B cell (primary cell): ENCODE data around the gene KRTAP5-10. TPM values are rescaled to one million over a fixed set of nuclear protein-coding genes. Genes with fewer than 3 reads are reported as not detected.
"Not testable (repeated sequence)": the region's sequence is repeated elsewhere in the genome, so short reads cannot be mapped to it uniquely, and the experiment has no call there.

ENCODE experiments used
- ATAC-seq: fragments of 200-7000 bp; cut with Tn5 transposase; one replicate; pipeline ENCODE4 v1.10.0; 2021; ENCODE audit warnings: low read depth, mild to moderate bottlenecking, moderate number of reproducible peaks, moderate library complexity
- CTCF ChIA-PET: fragments of 350-600 bp; sonication (Branson Sonifier 250); formaldehyde crosslinking; loops from one replicate; lab custom pipeline; 2021; ENCODE audit warnings: antibody characterized with exemption, inconsistent platforms; lab: Charles Lee
- POLR2A ChIA-PET: fragments of 350-600 bp; sonication (Branson Sonifier 250); formaldehyde crosslinking; loops from one replicate; lab custom pipeline; 2021; ENCODE audit warnings: antibody characterized with exemption; lab: Charles Lee
- DNase-seq: peaks from one replicate; pipeline ENCODE4 v3.0.0; 2013
- H2AFZ ChIP-seq: 2 replicates; pipeline ENCODE4 v1.6.1; 2012; ENCODE audit warnings: mild to moderate bottlenecking, low read depth, low read length; ENCODE audit not compliant: insufficient read depth, poor library complexity, severe bottlenecking
- H3K27ac ChIP-seq, 2 donors: 1 replicate in 1 of 2; 2 replicates in 1 of 2; pipeline ENCODE4 v1.5.1; 2012 to 2013; ENCODE audit warnings: low read length in 2 of 2, mild to moderate bottlenecking in 2 of 2, moderate library complexity in 1 of 2
- H3K27me3 ChIP-seq, 4 experiments: fragments of 200-600 bp in 1 of 4; sonication (generic) in 1 of 4; replicated peaks in 1 of 4; 1 replicate in 2 of 4; 2 replicates in 2 of 4; pipeline versions ENCODE4 v1.6.1 to v1.7.0; 2013 to 2016; ENCODE audit warnings: low read length in 3 of 4, mild to moderate bottlenecking in 2 of 4, mixed read lengths in 1 of 4, moderate library complexity in 1 of 4; ENCODE audit not compliant: insufficient read depth in 4 of 4, control insufficient read depth in 3 of 4; ENCODE audit errors: control extremely low read depth in 1 of 4
- H3K36me3 ChIP-seq, 2 experiments: replicated peaks in 1 of 2; 1 replicate in 1 of 2; 2 replicates in 1 of 2; pipeline versions ENCODE4 v1.6.1 to v1.7.1; 2013; ENCODE audit warnings: low read length in 1 of 2; ENCODE audit not compliant: insufficient read depth in 2 of 2, control insufficient read depth in 1 of 2; ENCODE audit errors: control extremely low read depth in 1 of 2, extremely low read depth in 1 of 2
- H3K4me1 ChIP-seq, 2 donors: fragments of 200-600 bp in 1 of 2; sonication (generic) in 1 of 2; 1 replicate in 1 of 2; 2 replicates in 1 of 2; pipeline versions ENCODE4 v1.5.1 to v1.6.1; 2013 to 2017; ENCODE audit warnings: low read length in 2 of 2; ENCODE audit not compliant: control insufficient read depth in 2 of 2, insufficient read depth in 2 of 2
- H3K4me2 ChIP-seq: replicated peaks from 2 replicates; pipeline ENCODE3; 2012; ENCODE audit warnings: mild to moderate bottlenecking, low read depth, low read length; ENCODE audit not compliant: poor library complexity, severe bottlenecking
- H3K4me3 ChIP-seq, 5 experiments: fragments of 200-600 bp in 1 of 5; sonication (generic) in 1 of 5; 1 replicate in 3 of 5; 2 replicates in 2 of 5; pipeline versions ENCODE4 v1.5.1 to v1.7.0; 2011 to 2016; ENCODE audit warnings: low read length in 4 of 5, mild to moderate bottlenecking in 4 of 5, low read depth in 2 of 5, control low read depth in 1 of 5, moderate library complexity in 1 of 5; ENCODE audit not compliant: insufficient read depth in 1 of 5; ENCODE audit errors: control extremely low read depth in 1 of 5, extremely low read depth in 1 of 5
- H3K79me2 ChIP-seq: fragments of 200-600 bp; sonication (generic); one replicate; pipeline ENCODE4 v1.6.0; 2016; ENCODE audit warnings: low read length; ENCODE audit not compliant: control insufficient read depth, insufficient read depth
- H3K9ac ChIP-seq: fragments of 200-600 bp; sonication (generic); 2 replicates; pipeline ENCODE4 v1.6.1; 2017; ENCODE audit warnings: mild to moderate bottlenecking, low read length, moderate library complexity
- H3K9me3 ChIP-seq, 3 donors: one replicate each; pipeline versions ENCODE4 v1.6.1 to v1.7.1; 2013; ENCODE audit warnings: low read length in 2 of 3; ENCODE audit not compliant: control insufficient read depth in 2 of 3, insufficient read depth in 1 of 3; ENCODE audit errors: control extremely low read depth in 1 of 3
- H4K20me1 ChIP-seq: 2 replicates; pipeline ENCODE4 v1.6.0; 2012; ENCODE audit warnings: mild to moderate bottlenecking, low read length; ENCODE audit not compliant: insufficient read depth, control insufficient read depth, poor library complexity, severe bottlenecking
- H3K27ac Mint-ChIP-seq: one replicate; pipeline ENCODE4 v1.8.0; 2021; ENCODE audit warnings: mixed read lengths
- H3K27me3 Mint-ChIP-seq: one replicate; pipeline ENCODE4 v1.8.0; 2021; ENCODE audit warnings: mixed read lengths
- H3K4me1 Mint-ChIP-seq: one replicate; pipeline ENCODE4 v1.8.0; 2021; ENCODE audit warnings: mixed read lengths
- H3K4me3 Mint-ChIP-seq: one replicate; pipeline ENCODE4 v1.8.0; 2021; ENCODE audit warnings: mixed read lengths
- H3K9me3 Mint-ChIP-seq: one replicate; pipeline ENCODE4 v1.8.0; 2022; ENCODE audit warnings: mixed read lengths; ENCODE audit not compliant: insufficient read depth
- EZH2 ChIP-seq: IDR thresholded peaks from 2 replicates; pipeline ENCODE4 v1.6.1; 2012; ENCODE audit warnings: borderline replicate concordance, low read depth, mild to moderate bottlenecking, moderate library complexity, low read length; ENCODE audit not compliant: insufficient read depth, poor library complexity, severe bottlenecking
- WGBS: methylation state at CpG from one replicate; pipeline ENCODE4 v1.1.5; 2013; ENCODE audit warnings: missing lambda C conversion rate; ENCODE audit not compliant: insufficient coverage; 5-methylcytosine and 5-hydroxymethylcytosine counted together
- intact Hi-C: fragments of 100-400 bp; cut with micrococcal nuclease; formaldehyde crosslinking; loops from one replicate; pipeline ENCODE4 v1.10.0; 2022
- polyA plus RNA-seq: library from polyadenylated mRNA; depleted of rRNA; stranded (reverse); fragments of >200 nt; gene quantifications from 2 replicates; pipeline ENCODE4 v1.2.3, GENCODE V29; 2012
- total RNA-seq, 2 donors: library from RNA; stranded (reverse); fragments of 120-200 nt in 1 of 2; gene quantifications; 1 replicate in 1 of 2; 2 replicates in 1 of 2; pipeline versions ENCODE4 v1.2.3 to v1.2.4, GENCODE V29; 2013 to 2022
- TF ChIP-seq, protein P1 (sequence below): fragments of 200-600 bp; IDR thresholded peaks from one replicate; pipeline ENCODE4 v1.8.0; 2022; ENCODE audit warnings: antibody characterized with exemption, mild to moderate bottlenecking

The KRTAP5-10 gene
- total and polyA plus RNA-seq, 2 donors (not counting 1 experiment from before 2014, with no cell fraction given) = not detected

- no peaks in the 10 kb centered on the region for H3K9me3 ChIP-seq
- H3K27me3 Mint-ChIP-seq = peaks cover 4% of the 10 kb centered on the region
- ChIA-PET POLR2A (no interaction called here), CTCF (interaction anchor here (1.1 kb wide), 2 partner anchors 30 to 717 kb away, joined by 3 read pairs; no protein-coding TSS in a partner anchor)
- H2AFZ ChIP-seq = no peak overlapping the region
- H3K27ac Mint-ChIP-seq = no peak overlapping the region
- ATAC-seq (no peak), DNase-seq (no peak)
- peaks cover 4% of the 10 kb centered on the region for H3K4me1 Mint-ChIP-seq
- H3K4me3 Mint-ChIP-seq = no peak overlapping the region
- WGBS = 85% methylated on average over 9 of the region's 10 CpGs
- H4K20me1 ChIP-seq = no peaks in the 10 kb centered on the region
- no peaks in the 10 kb centered on the region for H3K9me3 Mint-ChIP-seq
- TF ChIP-seq, protein P1, sequence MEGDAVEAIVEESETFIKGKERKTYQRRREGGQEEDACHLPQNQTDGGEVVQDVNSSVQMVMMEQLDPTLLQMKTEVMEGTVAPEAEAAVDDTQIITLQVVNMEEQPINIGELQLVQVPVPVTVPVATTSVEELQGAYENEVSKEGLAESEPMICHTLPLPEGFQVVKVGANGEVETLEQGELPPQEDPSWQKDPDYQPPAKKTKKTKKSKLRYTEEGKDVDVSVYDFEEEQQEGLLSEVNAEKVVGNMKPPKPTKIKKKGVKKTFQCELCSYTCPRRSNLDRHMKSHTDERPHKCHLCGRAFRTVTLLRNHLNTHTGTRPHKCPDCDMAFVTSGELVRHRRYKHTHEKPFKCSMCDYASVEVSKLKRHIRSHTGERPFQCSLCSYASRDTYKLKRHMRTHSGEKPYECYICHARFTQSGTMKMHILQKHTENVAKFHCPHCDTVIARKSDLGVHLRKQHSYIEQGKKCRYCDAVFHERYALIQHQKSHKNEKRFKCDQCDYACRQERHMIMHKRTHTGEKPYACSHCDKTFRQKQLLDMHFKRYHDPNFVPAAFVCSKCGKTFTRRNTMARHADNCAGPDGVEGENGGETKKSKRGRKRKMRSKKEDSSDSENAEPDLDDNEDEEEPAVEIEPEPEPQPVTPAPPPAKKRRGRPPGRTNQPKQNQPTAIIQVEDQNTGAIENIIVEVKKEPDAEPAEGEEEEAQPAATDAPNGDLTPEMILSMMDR = no peak
- no peak for TF ChIP-seq EZH2
- H3K4me2 ChIP-seq = no peak overlapping the region
- no peak overlapping the region for H3K9ac ChIP-seq
- H3K27me3 ChIP-seq = no peaks in the 10 kb centered on the region
- H3K4me3 ChIP-seq = no peak overlapping the region
- H3K27ac ChIP-seq = no peak overlapping the region
- no peaks in the 10 kb centered on the region for H3K4me1 ChIP-seq
- intact Hi-C loops = no loop called here
- H3K79me2 ChIP-seq = no peaks in the 10 kb centered on the region
- H3K36me3 ChIP-seq = no peaks in the 10 kb centered on the region
These were observed 33.2 kb upstream of the KRTAP5-10 start for GRCh38 chr11:71532036-71532610.

GRCh38 chr11:71534711-71535608, 30.4 kb upstream of the KRTAP5-10 start:
- H3K4me3 ChIP-seq, H3K27ac Mint-ChIP-seq, H3K27me3 Mint-ChIP-seq, POLR2A ChIA-PET, H2AFZ ChIP-seq, H3K4me3 Mint-ChIP-seq, DNase-seq, H3K9me3 ChIP-seq, intact Hi-C loops, H3K4me2 ChIP-seq, H3K9ac ChIP-seq, H3K27ac ChIP-seq, H3K9me3 Mint-ChIP-seq, CTCF ChIA-PET, H3K4me1 ChIP-seq, H3K4me1 Mint-ChIP-seq, H4K20me1 ChIP-seq, ATAC-seq, H3K36me3 ChIP-seq, H3K27me3 ChIP-seq, H3K79me2 ChIP-seq: not testable (repeated sequence)
- WGBS = 66% methylated on average over 6 of the region's 17 CpGs
